HPDE6-E6E7 (cell line): Measurements from ENCODE around the gene LYZL1.
"Not testable (repeated sequence)": the region's sequence is repeated elsewhere in the genome, so short reads cannot be mapped to it uniquely, and the experiment has no call there.

Source experiments
- DNase-seq: peaks from one replicate; pipeline ENCODE4 v3.0.0; 2011; ENCODE audit warnings: missing footprints; ENCODE audit errors: extremely low spot score

LYZL1 gene

DNA sequence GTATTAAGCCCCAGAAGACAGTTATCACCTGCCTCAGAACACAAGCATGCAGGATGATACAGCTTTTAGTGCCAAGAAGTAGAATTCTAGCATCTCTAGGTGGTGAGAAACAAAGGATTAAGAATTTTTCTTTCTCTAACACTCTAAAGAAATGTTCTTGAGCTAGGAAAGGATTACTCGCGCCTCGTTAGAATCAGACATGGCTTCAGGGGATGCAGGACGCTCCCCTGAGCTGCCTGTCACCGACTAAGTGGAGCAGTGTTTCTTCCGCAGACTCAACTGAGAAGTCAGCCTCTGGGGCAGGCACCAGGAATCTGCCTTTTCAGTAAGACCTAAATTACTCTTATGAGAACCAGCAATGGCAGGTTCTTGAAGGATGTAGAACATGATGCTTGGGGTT lies at the start of gene LYZL1:
Gene LYZL1, plus strand, starts transcription at position 165 of the 400 bp plus-strand sequence. CDS start 2,798 bp downstream, outside the sequence.
- not testable (repeated sequence) for DNase-seq

DNA sequence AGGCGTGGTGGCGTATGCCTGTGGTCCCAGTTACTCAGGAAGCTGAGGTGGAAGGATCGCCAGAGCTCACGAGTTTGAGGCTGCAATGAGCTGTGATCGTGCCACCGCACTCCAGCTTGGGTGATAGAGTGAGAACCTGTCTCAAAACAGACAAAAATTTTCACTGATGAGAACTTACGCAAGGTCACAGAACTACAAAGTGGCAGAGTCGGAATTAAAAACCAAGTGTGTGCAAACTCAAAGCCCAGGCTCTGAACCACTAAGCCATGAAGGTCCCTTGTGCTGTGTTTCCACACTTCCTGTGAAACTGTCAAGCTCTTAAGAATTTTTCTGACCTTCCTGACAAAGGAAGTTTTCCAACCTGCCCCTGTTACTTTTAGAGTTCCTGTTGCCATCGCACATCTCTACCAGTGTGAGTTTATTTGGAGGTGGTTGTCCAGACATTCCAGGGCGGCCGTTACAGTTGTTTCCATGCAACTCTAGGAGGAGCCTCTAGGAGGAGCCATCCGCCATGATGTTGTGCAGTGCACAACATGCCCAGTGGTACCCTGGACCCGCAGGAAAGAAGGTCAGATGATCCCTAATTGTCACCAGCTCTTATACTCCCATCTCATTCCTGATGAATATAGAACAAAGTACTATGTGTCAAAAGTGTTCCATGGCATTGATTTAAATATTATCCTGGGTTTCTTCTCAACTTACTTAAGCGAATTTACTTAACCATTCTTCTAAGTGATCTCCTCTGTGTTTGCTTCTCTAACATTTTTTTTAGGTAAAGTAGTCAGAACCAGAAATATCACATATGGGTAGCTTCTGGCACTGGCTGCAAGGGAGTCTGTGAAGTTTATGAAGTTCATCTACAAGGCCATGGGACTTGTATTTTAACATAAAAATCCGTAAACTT lies 49.0 kb upstream of the LYZL1 start:
- DNase-seq = no peak

DNA sequence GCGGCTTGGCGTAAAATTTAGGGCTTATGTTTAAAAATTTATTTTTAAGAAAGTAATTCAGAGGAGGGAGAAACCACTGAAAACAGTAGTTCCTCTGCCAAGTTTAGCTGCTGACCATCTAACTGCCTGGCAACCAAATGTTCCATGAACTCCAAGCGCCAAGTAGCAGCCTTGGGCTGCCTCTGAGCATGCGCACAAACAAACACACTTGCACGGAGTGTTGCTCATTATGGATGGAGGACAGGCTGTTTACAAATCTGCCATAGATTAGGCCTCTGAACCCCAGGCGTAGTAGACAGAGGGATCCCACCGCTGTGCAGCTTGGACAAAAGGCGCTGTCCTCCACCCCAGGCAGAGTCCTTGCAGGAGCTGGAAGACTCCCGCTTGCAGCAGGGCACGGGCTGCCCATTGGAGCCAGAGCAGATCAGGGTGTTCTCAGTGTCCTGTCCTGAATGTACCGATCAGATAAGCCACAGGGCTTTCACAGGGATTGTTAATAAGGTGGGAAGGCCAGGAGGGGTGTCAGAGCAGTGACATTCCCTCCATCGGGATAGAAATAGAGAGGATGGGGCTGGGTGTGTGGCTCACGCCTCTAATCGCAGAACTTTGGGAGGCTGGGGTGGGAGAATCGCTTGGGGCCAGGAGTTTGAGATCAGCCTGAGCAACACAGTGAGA lies 47.7 kb upstream of the LYZL1 start:
- no peak for DNase-seq

DNA sequence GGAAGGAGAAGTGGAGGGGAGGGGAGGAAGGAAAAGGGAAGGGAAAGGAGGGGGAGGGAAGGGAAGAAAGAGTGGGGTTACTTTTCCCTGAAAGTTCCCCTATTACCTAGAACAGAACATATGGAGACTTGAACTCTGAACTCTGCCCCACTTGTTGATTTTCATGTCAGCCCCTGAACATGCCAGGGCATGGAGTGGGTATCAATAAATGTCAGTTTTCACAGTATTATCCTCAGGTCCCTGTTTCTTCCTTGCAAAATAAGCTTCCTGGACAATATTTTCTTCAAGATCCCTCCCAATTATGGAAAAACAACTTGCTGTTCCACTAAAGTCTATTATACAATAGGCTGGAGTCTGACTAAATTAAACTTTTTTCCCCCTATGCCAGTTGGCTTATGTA lies 46.9 kb upstream of the LYZL1 start:
- DNase-seq = no peak

DNA sequence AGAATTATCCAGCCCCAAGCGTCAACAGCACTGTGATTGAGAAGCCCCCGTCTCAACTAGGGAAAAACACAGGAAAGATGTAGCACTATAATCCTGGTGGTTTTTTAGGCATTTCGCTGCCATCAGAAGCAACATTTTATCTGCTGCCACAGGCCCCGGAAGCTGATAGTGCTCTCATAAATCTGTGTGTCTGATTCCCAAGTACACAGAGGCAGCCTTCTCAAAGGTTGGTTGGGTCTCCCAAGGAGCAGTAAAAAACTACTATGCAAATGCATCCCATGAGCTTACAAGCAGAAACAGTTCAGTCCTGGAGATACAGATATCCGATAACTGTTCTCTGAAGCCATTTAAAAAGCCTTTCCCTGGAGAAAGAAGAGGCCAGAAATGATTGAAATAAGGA lies 45.8 kb upstream of the LYZL1 start:
- no peak for DNase-seq

DNA sequence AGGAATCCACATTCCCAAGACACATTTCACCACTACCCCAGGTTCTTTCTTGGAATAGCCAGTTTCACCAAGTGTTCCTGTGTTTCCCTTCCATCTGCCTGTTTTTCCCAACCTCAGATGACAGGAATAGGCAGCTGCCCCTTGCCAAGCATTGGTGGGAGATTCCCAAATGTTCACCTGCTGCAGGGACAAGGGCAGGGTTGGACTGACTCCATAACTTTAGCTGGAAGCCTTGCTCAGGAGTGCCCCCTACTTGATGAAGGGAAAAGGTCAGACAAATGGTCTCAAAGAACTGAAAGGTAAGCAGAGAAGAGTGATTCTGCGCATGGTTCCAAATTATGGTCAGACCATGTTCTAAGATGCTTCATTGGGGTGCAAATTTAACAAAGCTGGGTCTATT lies 45.1 kb upstream of the LYZL1 start:
- DNase-seq = no peak

DNA sequence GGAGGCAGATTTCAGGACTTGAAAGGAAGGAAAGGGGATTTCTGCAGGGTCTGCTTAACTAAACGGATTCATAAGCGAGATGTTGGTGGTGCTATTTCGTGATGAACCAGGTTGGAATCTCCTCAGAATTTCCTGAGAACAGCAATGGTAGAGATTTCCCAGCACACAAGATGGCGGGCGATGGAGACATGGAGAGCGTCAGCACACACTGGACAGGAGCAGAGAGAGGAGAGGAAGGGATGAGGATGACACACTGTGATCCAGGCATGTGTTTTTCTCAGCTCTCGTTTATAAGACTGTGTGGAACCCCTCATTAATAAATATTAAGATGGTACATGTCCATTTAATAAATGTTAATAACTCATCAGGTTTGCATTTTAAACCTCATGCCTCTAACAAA lies 43.9 kb upstream of the LYZL1 start:
- DNase-seq = no peak

DNA sequence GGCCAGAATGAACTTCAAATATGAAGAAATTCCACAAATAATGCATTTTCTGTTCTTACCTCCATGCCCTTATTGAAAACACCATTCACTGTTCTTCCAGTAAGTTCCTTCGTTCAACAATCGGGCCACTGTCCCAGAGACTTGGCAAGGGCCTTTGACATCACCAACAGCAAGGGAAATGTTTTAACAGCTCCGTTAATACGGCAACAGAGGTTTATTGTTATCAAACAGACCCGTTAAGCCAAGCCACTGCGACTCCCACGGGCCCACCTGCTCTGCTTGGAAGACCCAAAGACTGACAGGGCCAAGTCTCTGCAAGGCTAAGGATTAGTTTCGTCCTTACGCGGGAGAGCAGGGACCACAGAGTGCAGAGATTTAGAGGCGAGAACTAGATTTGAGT lies 43.4 kb upstream of the LYZL1 start:
- DNase-seq = no peak

DNA sequence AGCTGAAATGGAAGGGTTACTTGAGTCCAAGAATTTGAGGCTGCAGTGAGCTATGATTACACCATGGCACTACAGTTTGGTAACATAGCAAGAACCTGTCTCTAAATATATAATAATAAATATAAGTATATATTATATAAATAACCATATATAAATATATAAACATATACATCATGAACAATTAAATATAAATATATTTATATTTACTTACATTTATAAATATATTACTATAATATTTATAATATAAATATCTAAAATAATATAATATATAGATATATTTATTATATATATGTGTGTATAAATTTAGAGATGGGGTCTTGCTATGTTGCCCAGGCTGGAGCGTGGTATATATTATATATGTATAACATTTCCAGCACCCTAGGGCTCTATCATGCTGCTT lies 42.4 kb upstream of the LYZL1 start:
- DNase-seq = no peak

DNA sequence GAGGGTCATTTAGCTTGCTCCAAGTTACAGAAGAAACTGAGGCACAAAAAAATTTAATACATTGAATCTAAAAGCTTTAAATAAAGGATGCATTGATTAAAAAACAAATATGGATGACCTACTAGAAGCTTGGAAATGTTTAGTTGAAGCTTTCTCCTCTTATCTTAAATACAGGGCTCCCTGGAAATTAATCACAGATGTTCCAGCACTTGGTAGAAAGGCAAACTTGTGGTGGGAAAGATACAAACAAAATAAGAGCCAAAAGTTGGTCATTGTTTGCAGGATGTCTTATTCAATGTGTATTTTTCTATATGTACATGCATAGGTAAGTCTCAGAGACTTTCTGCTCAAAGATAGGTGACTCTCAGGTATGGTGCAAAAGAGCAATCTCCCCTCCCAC lies 40.7 kb upstream of the LYZL1 start:
- no peak for DNase-seq

DNA sequence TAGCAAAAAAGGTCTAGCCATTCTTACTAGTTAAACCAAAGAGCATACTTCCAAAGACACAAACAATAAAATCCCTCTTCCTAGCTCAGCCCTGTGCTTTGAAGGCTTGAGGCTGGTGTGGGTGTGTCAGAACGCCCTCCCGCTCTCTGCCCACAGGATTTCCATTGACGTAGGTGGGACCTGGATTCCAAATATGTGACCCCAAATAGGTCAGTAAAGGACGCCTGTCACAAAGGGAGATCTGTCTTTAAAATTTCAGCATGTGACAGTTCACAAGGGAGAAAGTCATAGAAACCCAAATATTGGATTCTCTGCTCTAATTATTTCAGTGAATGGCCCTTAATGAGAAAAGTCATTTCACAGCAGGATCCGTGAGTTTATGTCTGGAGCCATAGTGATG lies 39.9 kb upstream of the LYZL1 start:
- no peak for DNase-seq

DNA sequence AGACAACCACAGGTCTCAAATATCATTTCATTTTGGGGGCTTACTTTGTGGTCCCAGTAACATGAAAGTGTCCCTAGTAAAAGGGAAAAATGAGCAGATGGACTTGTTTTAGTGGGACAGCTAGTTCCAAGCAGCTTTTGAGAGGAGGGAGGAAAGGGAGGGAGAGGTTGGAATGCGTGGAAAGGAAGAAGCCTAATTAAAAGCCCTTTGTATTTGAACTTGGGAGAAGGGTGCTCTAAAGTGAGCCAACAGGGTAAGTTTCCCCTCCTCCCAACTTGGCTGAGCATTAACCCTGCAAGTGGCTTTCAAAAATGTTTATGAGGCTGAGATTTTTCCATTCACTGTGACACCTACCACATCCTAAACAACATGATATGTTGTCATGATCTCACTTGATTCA lies 38.8 kb upstream of the LYZL1 start:
- no peak for DNase-seq

DNA sequence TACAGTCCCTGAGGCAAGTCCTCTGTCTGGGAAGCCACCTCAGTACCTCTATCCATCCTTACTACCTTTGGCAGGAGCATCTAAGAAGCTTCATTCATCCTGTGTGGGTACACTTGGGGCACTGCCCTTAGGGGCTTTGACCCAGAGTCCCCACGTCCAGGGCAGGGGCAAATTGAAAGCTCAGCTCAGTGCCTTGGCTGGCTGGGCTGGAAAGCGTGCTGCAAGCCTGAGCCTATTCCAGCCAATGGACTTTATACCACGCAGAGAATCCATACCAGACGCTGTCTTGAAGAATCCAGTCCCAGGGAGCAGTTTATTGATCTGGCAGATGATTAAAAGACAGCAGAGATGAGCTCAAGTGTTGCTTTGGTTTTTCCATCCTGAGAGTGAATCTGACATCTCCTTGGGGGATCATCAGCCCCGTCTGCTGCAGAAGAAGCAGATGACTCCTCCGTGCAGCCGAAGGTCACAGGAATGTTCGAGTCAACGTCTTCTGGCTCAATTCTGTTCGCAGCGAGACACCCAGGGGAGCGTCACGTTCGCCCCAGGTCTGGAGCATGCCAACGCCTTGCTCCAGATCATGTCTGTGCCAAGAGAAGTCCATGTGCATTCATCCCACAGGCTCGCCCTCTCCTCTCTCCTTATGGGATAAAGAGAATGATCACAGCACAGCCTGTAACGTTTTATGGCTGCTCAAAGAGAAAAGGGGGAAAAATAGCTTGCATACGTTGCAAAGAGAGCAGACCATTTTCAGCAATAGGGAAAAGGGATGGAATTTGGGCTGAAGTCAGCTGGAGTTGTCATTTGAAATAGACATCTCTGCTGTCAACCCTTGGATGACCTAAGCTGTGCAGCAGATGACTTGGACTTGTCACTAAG lies 35.8 kb upstream of the LYZL1 start:
- no peak for DNase-seq

DNA sequence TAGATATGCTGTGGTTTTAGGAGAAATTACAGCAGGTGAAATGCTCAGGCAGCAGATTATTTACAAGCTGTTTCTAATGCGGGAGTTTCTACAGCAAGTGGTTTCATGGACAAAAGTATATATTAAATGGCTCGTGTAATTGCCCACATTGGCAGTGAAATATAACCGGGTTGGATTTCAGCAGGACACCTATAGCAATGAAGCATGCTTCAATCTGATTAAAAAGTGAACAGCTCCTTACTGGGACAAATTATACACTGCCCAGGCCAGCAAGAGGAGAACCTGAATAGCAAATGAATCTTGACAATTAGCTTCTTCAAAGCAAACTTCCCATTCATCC lies 35.2 kb upstream of the LYZL1 start:
- DNase-seq = no peak

DNA sequence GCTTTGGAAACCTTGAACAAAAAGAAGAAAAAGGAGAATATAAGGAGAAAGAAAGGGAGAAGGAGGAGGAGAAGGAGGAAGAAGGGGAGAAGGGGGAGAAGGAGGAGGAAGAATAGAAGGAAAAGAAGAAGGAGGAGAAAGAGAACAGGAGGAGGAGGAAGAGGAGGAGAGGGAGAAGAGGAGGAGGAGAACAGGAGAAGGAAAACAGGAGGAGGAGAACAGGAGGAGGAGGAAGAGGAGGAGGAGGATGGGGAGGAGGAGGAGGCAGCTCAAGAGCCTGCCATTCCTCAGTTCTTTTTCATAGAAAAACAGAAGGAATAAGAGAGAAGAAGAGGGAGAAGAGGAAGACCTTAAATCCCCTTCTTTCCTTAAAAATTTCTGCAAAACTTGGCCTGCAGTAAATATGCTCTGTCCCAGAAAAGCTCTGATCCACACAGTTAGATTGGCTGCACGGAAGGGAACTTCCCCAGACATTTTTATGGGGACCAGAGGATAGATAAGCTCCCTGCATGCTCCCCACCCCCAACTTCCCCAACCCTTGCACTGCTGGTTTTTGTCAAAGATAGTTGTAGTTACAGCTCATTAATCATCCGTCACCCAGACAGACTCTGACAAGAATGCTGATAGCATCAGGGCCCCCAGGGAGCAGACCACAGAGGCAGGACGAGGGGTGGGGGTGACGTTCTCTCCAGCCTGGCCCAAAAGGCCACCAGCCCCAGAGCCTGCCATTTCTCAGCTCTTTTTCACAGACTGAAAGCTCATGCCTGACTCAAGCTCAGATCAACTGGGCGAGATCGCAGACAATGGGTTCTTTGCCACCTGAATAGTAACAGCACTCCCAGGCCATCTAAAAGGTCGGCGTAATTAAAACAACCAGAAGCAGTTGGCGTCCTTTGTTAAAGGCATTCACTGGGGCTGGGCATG lies 34.5 kb upstream of the LYZL1 start:
- DNase-seq = no peak

DNA sequence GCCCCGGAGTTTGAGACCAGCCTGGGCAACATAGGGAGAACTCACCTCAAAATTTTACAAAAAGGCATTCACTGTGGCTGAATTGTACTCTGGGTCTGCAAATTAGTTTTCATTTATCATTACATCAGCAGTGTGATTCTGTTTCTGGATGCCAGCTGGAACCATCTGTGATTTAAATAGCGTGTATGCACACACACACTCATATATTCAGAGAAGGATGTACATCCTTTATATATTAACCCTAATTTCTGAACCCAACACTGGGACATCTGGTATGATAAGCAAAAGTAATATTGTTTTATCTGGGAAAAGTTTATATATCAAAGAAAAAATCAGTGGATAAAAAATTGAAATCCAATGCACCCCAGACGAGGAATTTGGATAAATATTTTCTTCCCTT lies 33.8 kb upstream of the LYZL1 start:
- DNase-seq = no peak

DNA sequence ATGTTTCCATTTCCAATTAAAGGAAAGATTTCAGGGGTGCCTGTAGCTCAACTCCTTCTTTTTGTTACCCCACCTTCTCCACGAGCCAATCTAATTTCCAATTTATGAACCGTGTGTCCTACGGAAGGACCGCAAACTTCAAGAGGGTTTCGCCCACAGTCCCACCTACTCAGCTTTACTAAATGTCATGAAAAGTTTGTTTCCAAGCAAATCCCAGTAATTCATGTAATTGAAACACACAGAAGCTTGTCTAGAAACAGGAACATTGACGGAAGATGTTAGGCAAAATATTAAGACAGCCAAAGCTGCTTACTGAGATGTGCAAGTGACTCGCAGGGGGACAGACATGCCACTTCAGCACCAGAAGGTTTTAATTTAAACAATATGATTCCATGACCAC lies 32.9 kb upstream of the LYZL1 start:
- DNase-seq = no peak

DNA sequence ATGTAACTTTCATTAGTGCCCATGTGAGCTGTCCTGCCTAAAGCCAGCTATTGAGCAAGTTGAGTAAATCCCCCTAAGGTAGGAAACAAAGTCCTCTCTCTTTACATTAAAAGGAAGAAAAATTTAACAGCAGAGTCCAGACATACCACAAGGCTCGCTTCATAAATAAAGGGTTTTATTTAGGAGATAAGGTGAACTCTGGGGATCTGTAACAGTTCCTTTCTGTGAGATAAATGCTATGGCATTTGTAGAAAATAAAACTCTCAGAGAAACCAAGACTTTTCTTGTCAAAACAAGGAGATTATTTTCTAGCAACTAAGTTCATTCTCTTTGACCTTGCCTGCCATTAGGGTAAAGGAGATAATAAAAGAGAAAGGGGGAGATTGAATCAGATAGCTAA lies 32.3 kb upstream of the LYZL1 start:
- DNase-seq = no peak

DNA sequence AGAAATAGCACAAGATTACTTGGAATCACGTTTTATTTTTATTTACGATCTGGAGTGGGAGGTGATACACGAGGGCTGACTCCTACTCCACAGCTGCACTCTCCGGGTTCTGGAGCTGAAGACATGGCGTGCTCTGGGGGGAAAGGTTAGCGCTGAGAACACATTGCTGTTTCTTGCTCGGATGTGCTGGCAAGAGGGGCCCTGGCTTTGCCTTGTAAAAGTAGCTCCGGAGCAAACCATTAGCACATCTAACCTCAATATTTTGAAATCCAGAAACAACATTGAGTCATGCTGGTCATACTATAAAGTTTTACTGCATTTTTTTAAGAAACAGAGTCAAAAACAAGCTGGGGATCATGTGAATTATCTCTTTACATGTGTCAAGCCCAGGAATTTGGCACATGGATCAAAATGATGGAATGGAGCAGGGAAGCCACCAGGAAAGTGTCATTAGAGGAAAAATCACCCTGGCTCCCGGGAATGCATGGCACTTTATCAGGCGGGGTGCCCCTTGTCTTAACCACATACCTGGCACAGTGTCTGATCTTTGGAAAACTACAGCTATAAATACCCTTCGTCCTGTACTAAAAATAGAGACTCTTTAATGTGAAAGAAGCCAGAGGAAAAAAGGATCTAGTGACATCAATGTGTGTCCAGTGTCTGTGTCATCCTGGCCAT lies 31.6 kb upstream of the LYZL1 start:
- no peak for DNase-seq

DNA sequence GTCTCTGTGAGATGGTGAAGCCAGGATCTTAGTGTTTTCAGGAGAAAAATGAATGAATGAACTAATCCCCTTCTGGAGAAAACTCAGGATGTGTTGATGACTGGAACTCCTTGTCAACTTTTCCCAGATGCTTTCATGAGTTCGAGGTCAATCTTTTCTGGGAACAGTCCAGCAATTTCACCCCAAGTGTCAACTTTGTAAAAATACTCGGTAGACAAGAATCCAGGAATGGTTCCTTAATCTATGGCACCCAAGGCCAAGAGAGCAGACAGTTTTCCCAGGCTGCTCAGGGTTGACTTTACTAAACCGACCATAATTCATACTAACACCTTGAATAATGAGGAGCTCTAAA lies 31.1 kb upstream of the LYZL1 start:
- DNase-seq = no peak

DNA sequence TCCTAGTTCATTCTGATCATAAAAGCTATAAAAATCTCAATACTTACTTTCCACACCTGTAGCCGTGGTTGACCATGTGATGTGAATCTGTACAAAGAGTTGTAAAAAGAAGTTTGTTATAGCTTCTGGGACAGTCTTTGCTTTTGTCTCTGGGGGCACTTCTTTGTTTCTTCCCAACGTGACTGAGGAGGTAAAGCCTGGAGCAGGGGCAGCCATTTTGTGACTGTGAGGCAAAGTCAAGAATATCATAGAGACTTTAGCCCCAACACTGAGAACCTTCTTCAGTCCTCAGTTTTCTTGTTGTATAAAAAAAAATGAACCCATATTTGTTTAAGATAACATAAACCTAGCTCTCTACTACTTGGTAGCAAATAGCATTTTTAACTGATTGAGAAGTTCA lies 29.4 kb upstream of the LYZL1 start:
- no peak for DNase-seq
